Activated naive CD8-positive, alpha-beta T cell treated with anti-CD3 and anti-CD28 coated beads, Interleukin-2, amount 10 ng/mL, durations not matched to agents 7 days and 5 days (primary cell): Measurements from ENCODE around the gene MSANTD3. TPM values are rescaled to one million over a fixed set of nuclear protein-coding genes. Genes with fewer than 3 reads are reported as not detected.
"Not testable (repeated sequence)": the region's sequence is repeated elsewhere in the genome, so short reads cannot be mapped to it uniquely, and the experiment has no call there.

Experiments
- ATAC-seq: fragments of 150-1000 bp; cut with Tn5 transposase; one replicate; pipeline ENCODE4 v1.10.0; 2021; ENCODE audit warnings: low read depth, moderate library complexity
- POLR2A ChIA-PET: fragments of 350-600 bp; sonication (Branson Sonifier 250); formaldehyde crosslinking; loops from one replicate; lab custom pipeline; 2021; ENCODE audit warnings: antibody characterized with exemption; lab: Charles Lee
- DNase-seq: peaks from one replicate; pipeline ENCODE4 v3.0.0; 2021
- H3K27ac Mint-ChIP-seq: one replicate; pipeline ENCODE4 v1.8.0; 2022; ENCODE audit warnings: mild to moderate bottlenecking, mixed read lengths
- H3K27me3 Mint-ChIP-seq: one replicate; pipeline ENCODE4 v1.8.0; 2022; ENCODE audit warnings: mild to moderate bottlenecking, moderate library complexity, mixed read lengths
- H3K36me3 Mint-ChIP-seq: one replicate; pipeline ENCODE4 v1.8.0; 2021; ENCODE audit warnings: mild to moderate bottlenecking, mixed read lengths
- H3K4me1 Mint-ChIP-seq: one replicate; pipeline ENCODE4 v1.8.0; 2021; ENCODE audit warnings: mixed read lengths
- H3K4me3 Mint-ChIP-seq: one replicate; pipeline ENCODE4 v1.8.0; 2022; ENCODE audit warnings: mild to moderate bottlenecking, moderate library complexity, mixed read lengths
- H3K9me3 Mint-ChIP-seq: one replicate; pipeline ENCODE4 v1.8.0; 2021; ENCODE audit warnings: mixed read lengths
- total RNA-seq, 2 experiments: library from RNA; stranded (reverse); gene quantifications; one replicate each; pipeline ENCODE4 v1.2.3, GENCODE V29; 2021

The MSANTD3 gene
- total RNA-seq, 2 experiments from 2014 or later, result 17.7 to 19.1 TPM

- Mint-ChIP-seq H3K9me3 (peaks cover 5% of the 10 kb centered on the region), H3K4me3 (no peak overlapping the region), H3K27me3 (peaks cover 28% of the 10 kb centered on the region), H3K27ac (no peak overlapping the region), H3K36me3 (no peaks in the 10 kb centered on the region), H3K4me1 (peaks cover 14% of the 10 kb centered on the region)
- ATAC-seq (no peak), DNase-seq (no peak)
- POLR2A ChIA-PET, result interaction anchor here (0.7 kb wide), 1 partner anchor 58 kb away, joined by 6 read pairs; no protein-coding TSS in a partner anchor
Measured at GRCh38 chr9:100413839-100414420, 13.0 kb upstream of the MSANTD3 start.

- Mint-ChIP-seq H3K36me3 (no peaks in the 10 kb centered on the region), H3K4me1 (no peaks in the 10 kb centered on the region), H3K9me3 (peaks cover 2% of the 10 kb centered on the region), H3K27ac (no peak overlapping the region), H3K27me3 (peaks cover 42% of the 10 kb centered on the region), H3K4me3 (no peak overlapping the region)
- POLR2A ChIA-PET, result no interaction called here
- DNase-seq, result no peak
- ATAC-seq, result no peak
Measured at GRCh38 chr9:100417815-100418214, 9.1 kb upstream of the MSANTD3 start.

GRCh38 chr9:100419166-100419565 lies 7.8 kb upstream of the MSANTD3 start:
- no peak overlapping the region for H3K4me3 Mint-ChIP-seq
- POLR2A ChIA-PET, result no interaction called here
- H3K27me3 Mint-ChIP-seq, result peaks cover 48% of the 10 kb centered on the region
- no peak overlapping the region for H3K27ac Mint-ChIP-seq
- H3K4me1 Mint-ChIP-seq, result no peaks in the 10 kb centered on the region
- no peaks in the 10 kb centered on the region for H3K36me3 Mint-ChIP-seq
- DNase-seq (no peak), ATAC-seq (no peak)
- peaks cover 2% of the 10 kb centered on the region for H3K9me3 Mint-ChIP-seq

GRCh38 chr9:100421116-100421515 lies 5.8 kb upstream of the MSANTD3 start:
- H3K9me3 Mint-ChIP-seq, H3K4me1 Mint-ChIP-seq, POLR2A ChIA-PET, H3K36me3 Mint-ChIP-seq, ATAC-seq, H3K4me3 Mint-ChIP-seq, H3K27ac Mint-ChIP-seq, DNase-seq: not testable (repeated sequence)
- peaks cover 40% of the 10 kb centered on the region for H3K27me3 Mint-ChIP-seq

- Mint-ChIP-seq H3K27ac (peak overlapping the region; percentile 60), H3K36me3 (peaks cover 11% of the 10 kb centered on the region), H3K4me1 (peaks cover 20% of the 10 kb centered on the region), H3K9me3 (no peaks in the 10 kb centered on the region), H3K4me3 (peak overlapping the region; percentile 89), H3K27me3 (peaks cover 17% of the 10 kb centered on the region)
- POLR2A ChIA-PET, result no interaction called here
- DNase-seq (no peak), ATAC-seq (no peak)
Measured at GRCh38 chr9:100425758-100426157, 1.2 kb upstream of the MSANTD3 start.

GRCh38 chr9:100426189-100426529 lies 784 bp upstream of the MSANTD3 start:
- no peak for ATAC-seq
- POLR2A ChIA-PET, result interaction anchor here (1.0 kb wide), 1 partner anchor 15 kb away, joined by 6 read pairs; no protein-coding TSS in a partner anchor
- H3K4me1 Mint-ChIP-seq, result peaks cover 20% of the 10 kb centered on the region
- peak overlapping the region; percentile 86 for H3K27ac Mint-ChIP-seq
- no peaks in the 10 kb centered on the region for H3K9me3 Mint-ChIP-seq
- H3K27me3 Mint-ChIP-seq, result peaks cover 17% of the 10 kb centered on the region
- H3K36me3 Mint-ChIP-seq, result peaks cover 11% of the 10 kb centered on the region
- H3K4me3 Mint-ChIP-seq, result peak overlapping the region; percentile 89
- no peak for DNase-seq

- POLR2A ChIA-PET, result interaction anchor here (1.0 to 1.8 kb wide), 2 partner anchors 16 to 76 kb away, joined by 6 to 8 read pairs; no protein-coding TSS in a partner anchor
- Mint-ChIP-seq H3K27me3 (peaks cover 14% of the 10 kb centered on the region), H3K27ac (peak overlapping the region; percentile 17), H3K4me1 (peaks cover 20% of the 10 kb centered on the region), H3K4me3 (peak overlapping the region; percentile 83), H3K36me3 (peaks cover 14% of the 10 kb centered on the region), H3K9me3 (no peaks in the 10 kb centered on the region)
- DNase-seq (no peak), ATAC-seq (peak; percentile 63)
Measured at GRCh38 chr9:100427366-100428263, 672 bp downstream of the MSANTD3 start.

GRCh38 chr9:100428871-100429654 lies 2.1 kb downstream of the MSANTD3 start:
- Mint-ChIP-seq H3K27ac (no peak overlapping the region), H3K4me3 (no peak overlapping the region), H3K27me3 (peaks cover 8% of the 10 kb centered on the region), H3K4me1 (peaks cover 20% of the 10 kb centered on the region), H3K9me3 (no peaks in the 10 kb centered on the region), H3K36me3 (peaks cover 16% of the 10 kb centered on the region)
- ATAC-seq, result no peak
- no peak for DNase-seq
- POLR2A ChIA-PET, result interaction anchor here (0.7 kb wide), 1 partner anchor 106 kb away, joined by 3 read pairs; no protein-coding TSS in a partner anchor

- POLR2A ChIA-PET, result interaction anchor here (0.6 kb wide), 1 partner anchor 14 kb away, joined by 3 read pairs; no protein-coding TSS in a partner anchor
- peaks cover 20% of the 10 kb centered on the region for H3K4me1 Mint-ChIP-seq
- no peak for ATAC-seq
- H3K9me3 Mint-ChIP-seq, result no peaks in the 10 kb centered on the region
- DNase-seq, result no peak
- H3K27me3 Mint-ChIP-seq, result peaks cover 3% of the 10 kb centered on the region
- peaks cover 16% of the 10 kb centered on the region for H3K36me3 Mint-ChIP-seq
- no peak overlapping the region for H3K4me3 Mint-ChIP-seq
- no peak overlapping the region for H3K27ac Mint-ChIP-seq
Measured at GRCh38 chr9:100430286-100430940, 3.5 kb downstream of the MSANTD3 start.

GRCh38 chr9:100431886-100432285 lies 4.9 kb downstream of the MSANTD3 start:
- no peak for DNase-seq
- Mint-ChIP-seq H3K36me3 (peaks cover 16% of the 10 kb centered on the region), H3K27me3 (no peaks in the 10 kb centered on the region), H3K4me1 (peaks cover 11% of the 10 kb centered on the region), H3K9me3 (no peaks in the 10 kb centered on the region), H3K27ac (no peak overlapping the region), H3K4me3 (no peak overlapping the region)
- ATAC-seq, result no peak
- POLR2A ChIA-PET, result no interaction called here

- DNase-seq (no peak), ATAC-seq (no peak)
- POLR2A ChIA-PET, result no interaction called here
- Mint-ChIP-seq H3K27ac (no peak overlapping the region), H3K27me3 (no peaks in the 10 kb centered on the region), H3K36me3 (peaks cover 16% of the 10 kb centered on the region), H3K4me3 (no peak overlapping the region), H3K4me1 (peaks cover 11% of the 10 kb centered on the region), H3K9me3 (no peaks in the 10 kb centered on the region)
Measured at GRCh38 chr9:100432736-100433135, 5.8 kb downstream of the MSANTD3 start.

- H3K27me3 Mint-ChIP-seq, result no peaks in the 10 kb centered on the region
- no peaks in the 10 kb centered on the region for H3K9me3 Mint-ChIP-seq
- no peaks in the 10 kb centered on the region for H3K4me1 Mint-ChIP-seq
- POLR2A ChIA-PET, result no interaction called here
- no peak for DNase-seq
- no peak for ATAC-seq
- no peak overlapping the region for H3K27ac Mint-ChIP-seq
- no peak overlapping the region for H3K4me3 Mint-ChIP-seq
- H3K36me3 Mint-ChIP-seq, result peaks cover 4% of the 10 kb centered on the region
Measured at GRCh38 chr9:100436571-100436970, 9.6 kb downstream of the MSANTD3 start.
